ENCODE measurements around the gene DOCK1.

DOCK1 gene

GRCh38 chr10:127257395-127257794 lies 352.2 kb downstream of the DOCK1 start:
- no peak overlapping the region for H3K4me3 ChIP-seq (ENCODE audit: low read length)
- no peak for DNase-seq (ENCODE audit: low read depth)
- no peak for TF ChIP-seq CTCF (conservative IDR thresholded peaks at IDR 0.05; ENCODE audit: low read depth, low read length)

GRCh38 chr10:127259347-127259746 lies 354.1 kb downstream of the DOCK1 start:
- no peak overlapping the region for H3K4me3 ChIP-seq (ENCODE audit: low read length)
- DNase-seq (ENCODE audit: low read depth), result no peak
- TF ChIP-seq CTCF (conservative IDR thresholded peaks at IDR 0.05; ENCODE audit: low read depth, low read length), result no peak

GRCh38 chr10:127262606-127263005 lies 357.4 kb downstream of the DOCK1 start:
- H3K4me3 ChIP-seq (ENCODE audit: low read length), result no peak overlapping the region
- no peak for DNase-seq (ENCODE audit: low read depth)
- no peak for TF ChIP-seq CTCF (conservative IDR thresholded peaks at IDR 0.05; ENCODE audit: low read depth, low read length)

GRCh38 chr10:127265288-127265687 lies 360.1 kb downstream of the DOCK1 start:
- TF ChIP-seq CTCF (conservative IDR thresholded peaks at IDR 0.05; ENCODE audit: low read depth, low read length), result no peak
- H3K4me3 ChIP-seq (ENCODE audit: low read length), result no peak overlapping the region
- no peak for DNase-seq (ENCODE audit: low read depth)

GRCh38 chr10:127266431-127266830 lies 361.2 kb downstream of the DOCK1 start:
- no peak for TF ChIP-seq CTCF (conservative IDR thresholded peaks at IDR 0.05; ENCODE audit: low read depth, low read length)
- no peak overlapping the region for H3K4me3 ChIP-seq (ENCODE audit: low read length)
- DNase-seq (ENCODE audit: low read depth), result no peak

GRCh38 chr10:127267442-127267841 lies 362.2 kb downstream of the DOCK1 start:
- no peak overlapping the region for H3K4me3 ChIP-seq (ENCODE audit: low read length)
- no peak for DNase-seq (ENCODE audit: low read depth)
- TF ChIP-seq CTCF (conservative IDR thresholded peaks at IDR 0.05; ENCODE audit: low read depth, low read length), result no peak

- no peak for TF ChIP-seq CTCF (conservative IDR thresholded peaks at IDR 0.05; ENCODE audit: low read depth, low read length)
- H3K4me3 ChIP-seq (ENCODE audit: low read length), result no peak overlapping the region
- no peak for DNase-seq (ENCODE audit: low read depth)
Observed at GRCh38 chr10:127272076-127272475, 366.8 kb downstream of the DOCK1 start.

Data from retinal pigment epithelial cell (primary cell).